Liver (tissue), 9 donors: Measurements from ENCODE around the gene LURAP1L. TPM values are rescaled to one million over a fixed set of nuclear protein-coding genes. Genes with fewer than 3 reads are reported as not detected.

Source experiments
- DNase-seq: peaks from one replicate; pipeline ENCODE4 v3.0.0-alpha.2; 2017; ENCODE audit warnings: low spot score
- H3K27ac ChIP-seq, 2 donors: one replicate each; pipeline ENCODE4 v1.7.0; 2013; ENCODE audit warnings: inconsistent platforms in 2 of 2, low read length in 2 of 2, control low read depth in 1 of 2, low read depth in 1 of 2, mild to moderate bottlenecking in 1 of 2
- H3K27me3 ChIP-seq, 4 donors: one replicate each; pipeline versions ENCODE4 v1.6.1 to v1.7.0; 2013; ENCODE audit warnings: low read length in 3 of 4, inconsistent platforms in 1 of 4, mild to moderate bottlenecking in 1 of 4, moderate library complexity in 1 of 4; ENCODE audit not compliant: control insufficient read depth in 4 of 4, insufficient read depth in 4 of 4
- H3K36me3 ChIP-seq, 4 donors: one replicate each; pipeline versions ENCODE4 v1.6.1 to v1.7.0; 2013; ENCODE audit warnings: low read length in 3 of 4, mild to moderate bottlenecking in 3 of 4, low read depth in 1 of 4, moderate library complexity in 1 of 4; ENCODE audit not compliant: control insufficient read depth in 4 of 4, insufficient read depth in 3 of 4
- H3K4me1 ChIP-seq, 4 donors: one replicate each; pipeline versions ENCODE4 v1.6.1 to v1.7.0; 2013; ENCODE audit warnings: low read length in 3 of 4, mild to moderate bottlenecking in 3 of 4, moderate library complexity in 1 of 4; ENCODE audit not compliant: control insufficient read depth in 4 of 4, insufficient read depth in 4 of 4
- H3K4me3 ChIP-seq, 3 donors: one replicate each; pipeline versions ENCODE4 v1.6.1 to v1.7.0; 2013; ENCODE audit warnings: low read length in 3 of 3, control low read depth in 1 of 3, low read depth in 1 of 3, mild to moderate bottlenecking in 1 of 3
- H3K9ac ChIP-seq, 2 donors: one replicate each; pipeline ENCODE4 v1.7.0; 2013; ENCODE audit warnings: low read length in 2 of 2, mild to moderate bottlenecking in 2 of 2, moderate library complexity in 2 of 2, control low read depth in 1 of 2, low read depth in 1 of 2
- H3K9me3 ChIP-seq, 4 donors: one replicate each; pipeline versions ENCODE4 v1.6.1 to v1.7.0; 2013; ENCODE audit warnings: low read length in 3 of 4; ENCODE audit not compliant: control insufficient read depth in 4 of 4
- EGR1 ChIP-seq, 2 donors: IDR thresholded peaks; 2 replicates each; pipeline ENCODE4 v1.6.1; 2016 to 2018; ENCODE audit warnings: antibody characterized with exemption in 2 of 2, low read depth in 2 of 2
- FOXA1 ChIP-seq: IDR thresholded peaks from 2 replicates; pipeline ENCODE4 v1.6.1; 2016; ENCODE audit warnings: antibody characterized with exemption
- FOXA2 ChIP-seq: IDR thresholded peaks from 2 replicates; pipeline ENCODE4 v1.6.1; 2016; ENCODE audit warnings: antibody characterized with exemption
- GABPA ChIP-seq, 2 donors: IDR thresholded peaks in 1 of 2; conservative IDR thresholded peaks in 1 of 2; 2 replicates each; pipeline ENCODE4 v1.6.1; 2016; ENCODE audit warnings: antibody characterized with exemption in 2 of 2, mild to moderate bottlenecking in 1 of 2, moderate library complexity in 1 of 2
- HNF4A ChIP-seq, 2 donors: conservative IDR thresholded peaks; 2 replicates each; pipeline ENCODE4 v1.6.1; 2016; ENCODE audit warnings: antibody characterized with exemption in 2 of 2, mild to moderate bottlenecking in 2 of 2
- HNF4G ChIP-seq: IDR thresholded peaks from 2 replicates; pipeline ENCODE4 v1.6.1; 2016; ENCODE audit warnings: antibody characterized with exemption
- NR2F2 ChIP-seq: IDR thresholded peaks from 2 replicates; pipeline ENCODE4 v1.6.1; 2016; ENCODE audit warnings: antibody characterized with exemption
- RAD21 ChIP-seq, 2 donors: IDR thresholded peaks; 2 replicates each; pipeline ENCODE4 v1.6.1; 2016; ENCODE audit warnings: antibody characterized with exemption in 2 of 2, mild to moderate bottlenecking in 2 of 2
- RXRA ChIP-seq, 2 donors: IDR thresholded peaks; 2 replicates each; pipeline ENCODE4 v1.6.1; 2017 to 2018; ENCODE audit warnings: antibody characterized with exemption in 2 of 2, mild to moderate bottlenecking in 1 of 2
- SP1 ChIP-seq: IDR thresholded peaks from 2 replicates; pipeline ENCODE4 v1.6.1; 2018; ENCODE audit warnings: antibody characterized with exemption, mild to moderate bottlenecking
- TAF1 ChIP-seq: conservative IDR thresholded peaks from 2 replicates; pipeline ENCODE4 v1.6.1; 2016; ENCODE audit warnings: antibody characterized with exemption, mild to moderate bottlenecking
- YY1 ChIP-seq: IDR thresholded peaks from 2 replicates; pipeline ENCODE4 v1.6.1; 2016; ENCODE audit warnings: antibody characterized with exemption, mild to moderate bottlenecking
- WGBS: extraction: QIAGEN DNeasy Blood & Tissue Kit; methylation state at CpG from one replicate; pipeline ENCODE4 v1.1.7; 2013; 5-methylcytosine and 5-hydroxymethylcytosine counted together
- polyA plus RNA-seq, 2 donors: library from polyadenylated mRNA; stranded (reverse) in 1 of 2; unstranded in 1 of 2; fragments of 200-250 nt in 1 of 2; fragments of >200 nt in 1 of 2; fragmentation: Nextera tagmentation in 1 of 2; extraction: Ambion mirVana in 1 of 2; gene quantifications; one replicate each; pipeline versions ENCODE4 v1.2.1 to v1.2.3, GENCODE V29; 2013 to 2015
- total RNA-seq, 2 donors: library from RNA; depleted of rRNA; stranded (reverse); fragments of >200 nt; gene quantifications; one replicate each; pipeline ENCODE4 v1.2.3, GENCODE V29; 2014
- TF ChIP-seq, protein P1 (sequence below): IDR thresholded peaks from 2 replicates; pipeline ENCODE4 v1.6.1; 2016; ENCODE audit warnings: antibody characterized with exemption
- TF ChIP-seq, protein P2 (sequence below): IDR thresholded peaks from 2 replicates; pipeline ENCODE4 v1.6.1; 2016; ENCODE audit warnings: antibody characterized with exemption
- TF ChIP-seq, protein P3 (sequence below): IDR thresholded peaks from 2 replicates; pipeline ENCODE4 v1.6.1; 2016; ENCODE audit warnings: antibody characterized with exemption
- TF ChIP-seq, protein P4 (sequence below): IDR thresholded peaks from 2 replicates; pipeline ENCODE4 v1.6.1; 2016; ENCODE audit warnings: antibody characterized with exemption, mild to moderate bottlenecking
- TF ChIP-seq, protein P5 (sequence below): fragments of 150-350 bp; IDR thresholded peaks from 2 replicates; pipeline ENCODE4 v1.5.1; 2017; ENCODE audit warnings: improper control_type of control experiment, low read depth, low read length; ENCODE audit not compliant: missing input control
- donor health status: healthy.
- donor health status: healthy.
- donor health status: healthy.
- donor health status: healthy.
- donor health status: healthy.

LURAP1L gene
- total and polyA plus RNA-seq, 4 donors, result 4.2 to 18.6 (median 8.9) TPM

DNA sequence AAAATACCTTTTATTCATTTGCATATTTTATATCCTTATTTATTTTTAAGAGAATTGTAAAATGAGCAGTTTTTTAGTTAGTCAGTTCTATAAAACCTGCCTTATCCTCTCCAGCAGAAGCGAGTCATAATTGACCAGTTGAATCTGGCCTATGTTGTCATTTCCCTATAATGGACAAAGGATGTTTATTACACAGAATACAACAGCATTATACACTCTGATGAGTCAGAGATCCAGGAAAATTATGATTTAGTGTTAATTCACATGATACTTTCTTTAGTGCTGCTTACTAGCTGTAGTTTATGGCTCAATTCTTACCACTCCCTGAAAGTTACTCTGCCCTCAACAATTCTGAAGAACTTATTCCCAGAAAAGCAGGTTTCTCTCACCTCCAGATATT is 26.8 kb upstream of the LURAP1L start:
- H3K27me3 ChIP-seq, result no peaks in the 10 kb centered on the region
- TF ChIP-seq, protein P1, sequence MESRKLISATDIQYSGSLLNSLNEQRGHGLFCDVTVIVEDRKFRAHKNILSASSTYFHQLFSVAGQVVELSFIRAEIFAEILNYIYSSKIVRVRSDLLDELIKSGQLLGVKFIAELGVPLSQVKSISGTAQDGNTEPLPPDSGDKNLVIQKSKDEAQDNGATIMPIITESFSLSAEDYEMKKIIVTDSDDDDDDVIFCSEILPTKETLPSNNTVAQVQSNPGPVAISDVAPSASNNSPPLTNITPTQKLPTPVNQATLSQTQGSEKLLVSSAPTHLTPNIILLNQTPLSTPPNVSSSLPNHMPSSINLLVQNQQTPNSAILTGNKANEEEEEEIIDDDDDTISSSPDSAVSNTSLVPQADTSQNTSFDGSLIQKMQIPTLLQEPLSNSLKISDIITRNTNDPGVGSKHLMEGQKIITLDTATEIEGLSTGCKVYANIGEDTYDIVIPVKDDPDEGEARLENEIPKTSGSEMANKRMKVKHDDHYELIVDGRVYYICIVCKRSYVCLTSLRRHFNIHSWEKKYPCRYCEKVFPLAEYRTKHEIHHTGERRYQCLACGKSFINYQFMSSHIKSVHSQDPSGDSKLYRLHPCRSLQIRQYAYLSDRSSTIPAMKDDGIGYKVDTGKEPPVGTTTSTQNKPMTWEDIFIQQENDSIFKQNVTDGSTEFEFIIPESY, result no peak
- TF ChIP-seq NR2F2, result no peak
- TF ChIP-seq, protein P2, sequence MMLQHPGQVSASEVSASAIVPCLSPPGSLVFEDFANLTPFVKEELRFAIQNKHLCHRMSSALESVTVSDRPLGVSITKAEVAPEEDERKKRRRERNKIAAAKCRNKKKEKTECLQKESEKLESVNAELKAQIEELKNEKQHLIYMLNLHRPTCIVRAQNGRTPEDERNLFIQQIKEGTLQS, result no peak
- no peak for TF ChIP-seq SP1
- no peak for TF ChIP-seq HNF4G
- TF ChIP-seq RAD21 (IDR thresholded peaks at IDR 0.05), result no peak
- TF ChIP-seq, protein P3, sequence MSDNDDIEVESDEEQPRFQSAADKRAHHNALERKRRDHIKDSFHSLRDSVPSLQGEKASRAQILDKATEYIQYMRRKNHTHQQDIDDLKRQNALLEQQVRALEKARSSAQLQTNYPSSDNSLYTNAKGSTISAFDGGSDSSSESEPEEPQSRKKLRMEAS, result no peak
- no peak for TF ChIP-seq HNF4A (conservative IDR thresholded peaks at IDR 0.05)
- TF ChIP-seq, protein P4, sequence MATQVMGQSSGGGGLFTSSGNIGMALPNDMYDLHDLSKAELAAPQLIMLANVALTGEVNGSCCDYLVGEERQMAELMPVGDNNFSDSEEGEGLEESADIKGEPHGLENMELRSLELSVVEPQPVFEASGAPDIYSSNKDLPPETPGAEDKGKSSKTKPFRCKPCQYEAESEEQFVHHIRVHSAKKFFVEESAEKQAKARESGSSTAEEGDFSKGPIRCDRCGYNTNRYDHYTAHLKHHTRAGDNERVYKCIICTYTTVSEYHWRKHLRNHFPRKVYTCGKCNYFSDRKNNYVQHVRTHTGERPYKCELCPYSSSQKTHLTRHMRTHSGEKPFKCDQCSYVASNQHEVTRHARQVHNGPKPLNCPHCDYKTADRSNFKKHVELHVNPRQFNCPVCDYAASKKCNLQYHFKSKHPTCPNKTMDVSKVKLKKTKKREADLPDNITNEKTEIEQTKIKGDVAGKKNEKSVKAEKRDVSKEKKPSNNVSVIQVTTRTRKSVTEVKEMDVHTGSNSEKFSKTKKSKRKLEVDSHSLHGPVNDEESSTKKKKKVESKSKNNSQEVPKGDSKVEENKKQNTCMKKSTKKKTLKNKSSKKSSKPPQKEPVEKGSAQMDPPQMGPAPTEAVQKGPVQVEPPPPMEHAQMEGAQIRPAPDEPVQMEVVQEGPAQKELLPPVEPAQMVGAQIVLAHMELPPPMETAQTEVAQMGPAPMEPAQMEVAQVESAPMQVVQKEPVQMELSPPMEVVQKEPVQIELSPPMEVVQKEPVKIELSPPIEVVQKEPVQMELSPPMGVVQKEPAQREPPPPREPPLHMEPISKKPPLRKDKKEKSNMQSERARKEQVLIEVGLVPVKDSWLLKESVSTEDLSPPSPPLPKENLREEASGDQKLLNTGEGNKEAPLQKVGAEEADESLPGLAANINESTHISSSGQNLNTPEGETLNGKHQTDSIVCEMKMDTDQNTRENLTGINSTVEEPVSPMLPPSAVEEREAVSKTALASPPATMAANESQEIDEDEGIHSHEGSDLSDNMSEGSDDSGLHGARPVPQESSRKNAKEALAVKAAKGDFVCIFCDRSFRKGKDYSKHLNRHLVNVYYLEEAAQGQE, result no peak
- no peak for TF ChIP-seq YY1
- TF ChIP-seq RXRA (IDR thresholded peaks at IDR 0.05), result no peak
- TF ChIP-seq FOXA2, result no peak
- no peak for TF ChIP-seq GABPA (IDR thresholded peaks at IDR 0.05 in 1 of 2, conservative IDR thresholded peaks at IDR 0.05 in 1 of 2)
- TF ChIP-seq EGR1 (IDR thresholded peaks at IDR 0.05; ENCODE audit: low read depth in 2 of 2), result no peak
- TF ChIP-seq, protein P5, sequence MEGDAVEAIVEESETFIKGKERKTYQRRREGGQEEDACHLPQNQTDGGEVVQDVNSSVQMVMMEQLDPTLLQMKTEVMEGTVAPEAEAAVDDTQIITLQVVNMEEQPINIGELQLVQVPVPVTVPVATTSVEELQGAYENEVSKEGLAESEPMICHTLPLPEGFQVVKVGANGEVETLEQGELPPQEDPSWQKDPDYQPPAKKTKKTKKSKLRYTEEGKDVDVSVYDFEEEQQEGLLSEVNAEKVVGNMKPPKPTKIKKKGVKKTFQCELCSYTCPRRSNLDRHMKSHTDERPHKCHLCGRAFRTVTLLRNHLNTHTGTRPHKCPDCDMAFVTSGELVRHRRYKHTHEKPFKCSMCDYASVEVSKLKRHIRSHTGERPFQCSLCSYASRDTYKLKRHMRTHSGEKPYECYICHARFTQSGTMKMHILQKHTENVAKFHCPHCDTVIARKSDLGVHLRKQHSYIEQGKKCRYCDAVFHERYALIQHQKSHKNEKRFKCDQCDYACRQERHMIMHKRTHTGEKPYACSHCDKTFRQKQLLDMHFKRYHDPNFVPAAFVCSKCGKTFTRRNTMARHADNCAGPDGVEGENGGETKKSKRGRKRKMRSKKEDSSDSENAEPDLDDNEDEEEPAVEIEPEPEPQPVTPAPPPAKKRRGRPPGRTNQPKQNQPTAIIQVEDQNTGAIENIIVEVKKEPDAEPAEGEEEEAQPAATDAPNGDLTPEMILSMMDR, result no peak
- no peak for TF ChIP-seq TAF1

DNA sequence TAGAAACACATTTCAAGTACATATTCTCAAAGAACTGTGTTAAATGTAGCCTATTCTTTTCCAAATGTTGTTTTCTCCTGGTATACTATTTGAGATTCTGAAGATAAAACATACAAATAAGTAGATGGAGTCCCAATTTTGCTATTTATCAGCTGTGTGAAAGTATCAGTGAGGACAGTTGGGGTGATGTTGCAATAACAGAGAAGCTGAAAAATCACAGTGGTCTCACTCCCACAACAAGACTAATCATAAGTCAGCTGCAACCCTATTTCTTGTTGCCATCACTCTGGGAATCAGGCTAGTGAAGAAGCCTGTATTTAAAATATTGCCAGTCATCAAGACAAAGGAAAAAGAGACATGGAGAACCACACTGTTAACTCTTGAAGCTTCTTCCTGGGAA is 25.9 kb upstream of the LURAP1L start:
- no peaks in the 10 kb centered on the region for H3K36me3 ChIP-seq
- H3K9me3 ChIP-seq, result no peaks in the 10 kb centered on the region
- H3K4me1 ChIP-seq, result no peaks in the 10 kb centered on the region
- no peak overlapping the region for H3K4me3 ChIP-seq
- H3K27me3 ChIP-seq, result no peaks in the 10 kb centered on the region
- no peak for DNase-seq
- no peak overlapping the region for H3K27ac ChIP-seq
- no peak overlapping the region for H3K9ac ChIP-seq
- TF ChIP-seq RAD21 (IDR thresholded peaks at IDR 0.05) (no peak), SP1 (no peak), HNF4A (conservative IDR thresholded peaks at IDR 0.05) (no peak), EGR1 (IDR thresholded peaks at IDR 0.05; ENCODE audit: low read depth in 2 of 2) (no peak), RXRA (IDR thresholded peaks at IDR 0.05) (no peak), YY1 (no peak), FOXA2 (no peak), FOXA1 (no peak), HNF4G (no peak)
- TF ChIP-seq, protein P1, result no peak
- TF ChIP-seq, protein P2, result no peak
- TF ChIP-seq, protein P3, result no peak
- TF ChIP-seq, protein P4, result no peak

More for the DNA sequence above, 26.8 kb upstream of the LURAP1L start:
- H3K27ac ChIP-seq, result no peak overlapping the region
- H3K9me3 ChIP-seq, result no peaks in the 10 kb centered on the region
- H3K4me3 ChIP-seq, result no peak overlapping the region
- H3K36me3 ChIP-seq, result no peaks in the 10 kb centered on the region
- H3K9ac ChIP-seq, result no peak overlapping the region
- 83% methylated on average over 1 of the region's 1 CpG for WGBS
- H3K4me1 ChIP-seq, result no peaks in the 10 kb centered on the region
- no peak for DNase-seq
